Esophagus muscularis mucosa (tissue), 4 donors: Measurements from ENCODE around the gene DAB2IP. TPM values are rescaled to one million over a fixed set of nuclear protein-coding genes. Genes with fewer than 3 reads are reported as not detected.

ENCODE experiments used
- DNase-seq: peaks from one replicate; pipeline ENCODE4 v3.0.0-alpha.2; 2017; ENCODE audit errors: extremely low spot score
- H3K27ac ChIP-seq, 4 donors: fragments of 200-600 bp; sonication (generic); replicated peaks in 1 of 4; 1 replicate in 3 of 4; 2 replicates in 1 of 4; pipeline ENCODE4 v1.5.1; 2016 to 2019; ENCODE audit warnings: mild to moderate bottlenecking in 1 of 4
- H3K27me3 ChIP-seq, 4 donors: fragments of 200-600 bp; sonication (generic); one replicate each; pipeline versions ENCODE4 v1.5.1 to v1.6.0; 2016 to 2019
- H3K36me3 ChIP-seq, 4 donors: fragments of 200-600 bp; sonication (generic); one replicate each; pipeline ENCODE4 v1.5.1; 2016 to 2019
- H3K4me1 ChIP-seq, 4 donors: fragments of 200-600 bp; sonication (generic); one replicate each; pipeline ENCODE4 v1.5.1; 2016 to 2019
- H3K4me3 ChIP-seq, 4 donors: fragments of 200-600 bp; sonication (generic); 1 replicate in 2 of 4; 2 replicates in 2 of 4; pipeline ENCODE4 v1.5.1; 2016 to 2019; ENCODE audit warnings: mild to moderate bottlenecking in 4 of 4, moderate library complexity in 1 of 4
- H3K9me3 ChIP-seq, 4 donors: fragments of 200-600 bp; sonication (generic); 1 replicate in 3 of 4; 2 replicates in 1 of 4; pipeline ENCODE4 v1.5.1; 2016 to 2019
- CTCF ChIP-seq, 3 experiments: fragments of 200-600 bp in 2 of 3; fragments of 450-650 bp in 1 of 3; sonication (generic) in 2 of 3; IDR thresholded peaks; one replicate each; pipeline ENCODE4 v1.5.1; 2017 to 2019; ENCODE audit warnings: antibody characterized with exemption in 3 of 3, mild to moderate bottlenecking in 2 of 3, moderate library complexity in 1 of 3
- EP300 ChIP-seq: sonication (generic); formaldehyde crosslinking; IDR thresholded peaks from one replicate; pipeline ENCODE4 v1.6.1; 2017; ENCODE audit warnings: antibody characterized with exemption
- POLR2A ChIP-seq: fragments of 450-650 bp; IDR thresholded peaks from one replicate; pipeline ENCODE4 v1.6.1; 2017; ENCODE audit warnings: antibody characterized with exemption, moderate library complexity, mild to moderate bottlenecking, low read depth
- POLR2AphosphoS5 ChIP-seq, 2 donors: sonication (generic); formaldehyde crosslinking; IDR thresholded peaks; one replicate each; pipeline ENCODE4 v1.6.1; 2017; ENCODE audit warnings: antibody characterized with exemption in 2 of 2
- WGBS: methylation state at CpG from one replicate; pipeline ENCODE4 v1.1.5; 2018; 5-methylcytosine and 5-hydroxymethylcytosine counted together
- intact Hi-C: fragments of 100-400 bp; cut with DNase I; formaldehyde crosslinking; loops from one replicate; pipeline ENCODE4 v1.15.1; 2023
- total RNA-seq, 4 donors: library from RNA; depleted of rRNA; stranded (reverse); fragments of >200 nt; gene quantifications; one replicate each; pipeline versions ENCODE4 v1.1.0 to v1.2.1, GENCODE V29; 2016

The DAB2IP gene
- total RNA-seq, 4 donors from 2014 or later, result 41.7 to 102 (median 62.4) TPM

DNA sequence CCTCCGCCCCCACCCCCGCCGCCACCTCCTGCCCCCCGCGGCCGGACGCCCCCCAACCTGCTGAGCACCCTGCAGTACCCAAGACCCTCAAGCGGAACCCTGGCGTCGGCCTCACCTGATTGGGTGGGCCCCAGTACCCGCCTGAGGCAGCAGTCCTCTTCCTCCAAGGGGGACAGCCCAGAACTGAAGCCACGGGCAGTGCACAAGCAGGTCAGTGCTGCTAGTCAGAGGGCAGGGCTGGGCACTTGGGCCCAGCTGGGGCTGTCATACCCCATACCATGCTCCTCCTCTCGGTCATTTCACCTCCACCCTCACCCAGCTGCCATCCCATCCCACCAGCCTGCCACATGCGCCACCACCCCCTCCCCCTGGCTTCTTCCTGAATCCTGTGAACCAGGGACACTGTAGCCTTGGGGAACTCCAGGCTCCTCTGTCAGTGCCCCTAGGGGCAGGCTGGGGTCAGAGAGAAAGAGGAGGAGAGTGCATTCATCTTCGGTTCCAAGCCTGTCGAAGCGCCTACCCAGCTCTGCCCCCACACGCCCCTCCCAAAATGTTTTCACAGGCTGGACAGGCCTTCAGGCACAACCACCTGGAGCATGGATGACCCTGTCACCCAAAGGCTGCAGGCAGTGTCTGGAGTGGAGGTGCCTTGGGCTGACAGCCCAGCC, 122.0 kb downstream of the DAB2IP start:
- Histone ChIP-seq H3K4me1 (peaks cover 14 to 29% (median 19%) of the 10 kb centered on the region in 4 donors), H3K36me3 (peaks cover 76 to 100% (median 91%) of the 10 kb centered on the region in 4 donors), H3K9me3 (peaks cover 0 to 6% (median 0%) of the 10 kb centered on the region in 4 donors), H3K27me3 (no peaks in the 10 kb centered on the region), H3K27ac (peak overlapping the region in 1 of 4 donors; percentile 13), H3K4me3 (no peak overlapping the region)
- no peak for DNase-seq
- intact Hi-C loops, result loop anchor here (10.0 kb wide), 1 partner anchor 131 kb away; no protein-coding TSS in a partner anchor
- TF ChIP-seq CTCF (IDR thresholded peaks at IDR 0.05) (no peak), POLR2A (no peak), EP300 (no peak), POLR2AphosphoS5 (IDR thresholded peaks at IDR 0.05) (no peak)
- 86% methylated on average over 9 of the region's 18 CpGs for WGBS

- H3K4me1 ChIP-seq, result peaks cover 21 to 36% (median 26%) of the 10 kb centered on the region in 4 donors
- H3K27ac ChIP-seq, result peak overlapping the region in 1 of 4 donors; percentile 15
- peaks cover 69 to 94% (median 84%) of the 10 kb centered on the region in 4 donors for H3K36me3 ChIP-seq
- peaks cover 0 to 7% (median 0%) of the 10 kb centered on the region in 4 donors for H3K9me3 ChIP-seq
- intact Hi-C loops, result loop anchor here (10.0 kb wide), 1 partner anchor 131 kb away; no protein-coding TSS in a partner anchor
- TF ChIP-seq CTCF (IDR thresholded peaks at IDR 0.05) (no peak), EP300 (no peak), POLR2AphosphoS5 (IDR thresholded peaks at IDR 0.05) (no peak), POLR2A (no peak)
- no peaks in the 10 kb centered on the region for H3K27me3 ChIP-seq
- H3K4me3 ChIP-seq, result no peak overlapping the region
- WGBS, result 89% methylated on average over 16 of the region's 19 CpGs
- DNase-seq, result no peak
Observed at GRCh38 chr9:121773954-121774714, 122.7 kb downstream of the DAB2IP start.

- WGBS, result 92% methylated on average over 24 of the region's 26 CpGs
- H3K27me3 ChIP-seq, result no peaks in the 10 kb centered on the region
- peak overlapping the region in 1 of 4 donors; percentile 15 for H3K27ac ChIP-seq
- H3K4me3 ChIP-seq, result no peak overlapping the region
- H3K4me1 ChIP-seq, result peaks cover 29 to 41% (median 34%) of the 10 kb centered on the region in 4 donors
- peaks cover 0 to 7% (median 0%) of the 10 kb centered on the region in 4 donors for H3K9me3 ChIP-seq
- TF ChIP-seq EP300 (no peak), POLR2A (no peak), CTCF (IDR thresholded peaks at IDR 0.05) (no peak), POLR2AphosphoS5 (IDR thresholded peaks at IDR 0.05) (no peak)
- intact Hi-C loops, result loop anchor here (10.0 kb wide), 1 partner anchor 130 kb away; no protein-coding TSS in a partner anchor
- peaks cover 60 to 86% (median 76%) of the 10 kb centered on the region in 4 donors for H3K36me3 ChIP-seq
- no peak for DNase-seq
Observed at GRCh38 chr9:121774715-121775613, 123.5 kb downstream of the DAB2IP start.

DNA sequence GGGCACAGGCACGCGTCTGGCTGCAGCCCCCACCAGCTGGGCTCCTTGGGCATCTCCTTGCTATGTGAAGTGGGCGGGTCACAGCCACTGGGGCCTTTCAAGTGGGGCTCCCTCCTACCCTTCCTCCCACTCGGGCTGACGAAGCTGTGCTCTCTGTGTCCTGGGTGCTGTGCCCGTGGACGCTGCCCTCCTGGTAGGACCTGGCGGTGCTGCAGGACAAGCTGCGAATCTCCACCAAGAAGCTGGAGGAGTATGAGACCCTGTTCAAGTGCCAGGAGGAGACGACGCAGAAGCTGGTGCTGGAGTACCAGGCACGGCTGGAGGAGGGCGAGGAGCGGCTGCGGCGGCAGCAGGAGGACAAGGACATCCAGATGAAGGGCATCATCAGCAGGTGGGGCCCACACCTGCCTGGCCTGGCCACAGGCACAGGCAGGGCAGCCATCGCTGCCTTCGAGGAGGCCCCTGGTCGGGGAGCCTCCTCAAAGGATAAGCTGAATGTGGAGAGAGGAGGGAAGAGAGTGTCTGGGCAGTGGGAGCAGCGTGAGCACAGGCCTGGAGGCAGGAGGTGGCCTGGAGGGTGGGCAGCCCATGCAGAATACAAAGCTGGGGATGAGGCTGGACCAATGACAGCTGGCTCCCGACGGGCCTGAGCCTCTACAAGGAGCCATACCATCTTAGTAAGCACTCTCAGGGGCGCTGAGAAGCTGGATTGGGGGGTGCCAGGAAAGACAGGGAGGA, 124.7 kb downstream of the DAB2IP start:
- DNase-seq, result no peak
- TF ChIP-seq EP300 (no peak), POLR2A (no peak), POLR2AphosphoS5 (IDR thresholded peaks at IDR 0.05) (no peak), CTCF (IDR thresholded peaks at IDR 0.05) (no peak)
- peak overlapping the region in 1 of 4 donors; percentile 26 for H3K27ac ChIP-seq
- H3K36me3 ChIP-seq, result peaks cover 53 to 84% (median 75%) of the 10 kb centered on the region in 4 donors
- 95% methylated on average over 16 of the region's 23 CpGs for WGBS
- intact Hi-C loops, result loop anchor here (10.0 kb wide), 1 partner anchor 129 kb away; no protein-coding TSS in a partner anchor
- no peak overlapping the region for H3K4me3 ChIP-seq
- peaks cover 26 to 35% (median 32%) of the 10 kb centered on the region in 4 donors for H3K4me1 ChIP-seq
- H3K9me3 ChIP-seq, result peaks cover 0 to 7% (median 0%) of the 10 kb centered on the region in 4 donors
- no peaks in the 10 kb centered on the region for H3K27me3 ChIP-seq
